Astrocyte of the spinal cord (primary cell): Measurements from ENCODE around the gene C3.

ENCODE experiments used
- DNase-seq: peaks from one replicate; pipeline ENCODE4 v3.0.0; 2011; ENCODE audit warnings: low read depth, low spot score
- H3K4me3 ChIP-seq: 2 replicates; pipeline ENCODE4 v1.5.1; 2011; ENCODE audit warnings: low read depth, mild to moderate bottlenecking, low read length, moderate library complexity
- in situ Hi-C: cut with HindIII; loops from 2 replicates; pipeline ENCODE4 v1.10.0; 2017; ENCODE audit warnings: low sequenced_read_pairs
- TF ChIP-seq, protein P1 (sequence below): IDR thresholded peaks from 2 replicates; pipeline ENCODE4 v1.5.1; 2012; ENCODE audit warnings: low read depth, mild to moderate bottlenecking, low read length, inconsistent platforms

Gene C3

DNA sequence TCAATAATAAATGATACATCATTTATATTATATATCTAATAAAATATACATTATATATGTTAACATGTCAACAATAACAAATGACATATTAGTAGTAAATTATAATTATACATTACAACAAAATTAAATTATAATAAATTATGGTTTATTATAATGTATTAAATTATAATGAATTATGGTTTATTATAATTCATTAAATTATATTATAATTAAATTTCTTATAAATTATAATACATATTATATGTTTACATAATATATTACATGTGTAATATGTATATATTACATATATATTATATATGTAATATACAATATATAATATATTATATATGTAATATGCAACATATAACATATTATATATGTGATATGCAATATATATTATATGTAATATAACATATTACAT, 20.5 kb downstream of the C3 start:
- DNase-seq, result no peak
- H3K4me3 ChIP-seq, result no peak overlapping the region
- TF ChIP-seq, protein P1, sequence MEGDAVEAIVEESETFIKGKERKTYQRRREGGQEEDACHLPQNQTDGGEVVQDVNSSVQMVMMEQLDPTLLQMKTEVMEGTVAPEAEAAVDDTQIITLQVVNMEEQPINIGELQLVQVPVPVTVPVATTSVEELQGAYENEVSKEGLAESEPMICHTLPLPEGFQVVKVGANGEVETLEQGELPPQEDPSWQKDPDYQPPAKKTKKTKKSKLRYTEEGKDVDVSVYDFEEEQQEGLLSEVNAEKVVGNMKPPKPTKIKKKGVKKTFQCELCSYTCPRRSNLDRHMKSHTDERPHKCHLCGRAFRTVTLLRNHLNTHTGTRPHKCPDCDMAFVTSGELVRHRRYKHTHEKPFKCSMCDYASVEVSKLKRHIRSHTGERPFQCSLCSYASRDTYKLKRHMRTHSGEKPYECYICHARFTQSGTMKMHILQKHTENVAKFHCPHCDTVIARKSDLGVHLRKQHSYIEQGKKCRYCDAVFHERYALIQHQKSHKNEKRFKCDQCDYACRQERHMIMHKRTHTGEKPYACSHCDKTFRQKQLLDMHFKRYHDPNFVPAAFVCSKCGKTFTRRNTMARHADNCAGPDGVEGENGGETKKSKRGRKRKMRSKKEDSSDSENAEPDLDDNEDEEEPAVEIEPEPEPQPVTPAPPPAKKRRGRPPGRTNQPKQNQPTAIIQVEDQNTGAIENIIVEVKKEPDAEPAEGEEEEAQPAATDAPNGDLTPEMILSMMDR, result no peak
- in situ Hi-C loops, result no loop called here

DNA sequence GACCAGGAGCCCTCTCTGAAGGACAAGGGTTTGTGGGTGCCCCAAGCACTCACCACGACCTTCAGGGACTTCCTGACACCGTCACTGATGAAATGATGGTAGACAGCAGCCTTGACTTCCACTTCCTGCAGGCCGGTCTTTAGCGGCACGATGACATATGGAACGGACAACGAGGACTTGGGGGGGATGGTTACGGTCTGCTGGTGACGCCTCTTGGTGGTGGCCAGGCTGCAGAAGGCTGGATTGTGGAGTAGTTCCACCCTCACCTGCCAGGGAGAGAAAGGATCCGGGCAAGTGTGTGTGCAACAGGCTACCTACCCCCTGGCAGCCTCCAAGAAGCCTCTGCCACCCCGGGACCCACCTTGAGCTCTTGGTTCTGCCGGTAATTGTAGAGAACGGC, 23.2 kb downstream of the C3 start:
- H3K4me3 ChIP-seq, result no peak overlapping the region
- in situ Hi-C loops, result no loop called here
- no peak for DNase-seq
- TF ChIP-seq, protein P1, result no peak

DNA sequence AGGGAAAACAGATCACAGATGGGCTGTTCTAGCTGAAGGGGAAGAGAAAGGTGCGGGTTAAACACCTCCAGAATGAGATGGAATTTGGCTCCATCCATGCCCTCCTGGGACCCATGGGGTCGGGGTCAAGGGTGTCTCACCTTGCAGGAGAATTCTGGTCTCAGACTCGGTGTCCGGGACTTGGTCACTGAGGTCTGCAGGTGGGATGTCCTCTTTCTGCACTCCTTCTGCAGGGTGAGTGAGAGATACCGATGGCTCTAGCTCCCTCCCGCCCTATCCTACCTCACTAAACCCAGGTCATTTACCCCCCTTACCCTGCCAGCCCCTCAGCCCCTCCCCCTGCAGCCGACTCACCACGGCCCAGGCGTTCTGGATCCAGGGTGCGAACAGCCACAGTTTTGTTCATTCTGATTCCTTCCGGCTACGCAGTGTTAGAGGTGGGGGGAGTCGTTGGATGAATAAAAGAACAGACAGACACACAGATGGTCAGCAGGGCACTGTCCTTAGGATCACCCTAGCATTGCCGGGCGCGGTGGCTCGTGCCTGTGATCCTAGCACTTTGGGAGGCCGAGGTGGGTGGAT, 24.1 kb downstream of the C3 start:
- in situ Hi-C loops, result no loop called here
- no peak for DNase-seq
- TF ChIP-seq, protein P1, result no peak
- H3K4me3 ChIP-seq, result no peak overlapping the region

DNA sequence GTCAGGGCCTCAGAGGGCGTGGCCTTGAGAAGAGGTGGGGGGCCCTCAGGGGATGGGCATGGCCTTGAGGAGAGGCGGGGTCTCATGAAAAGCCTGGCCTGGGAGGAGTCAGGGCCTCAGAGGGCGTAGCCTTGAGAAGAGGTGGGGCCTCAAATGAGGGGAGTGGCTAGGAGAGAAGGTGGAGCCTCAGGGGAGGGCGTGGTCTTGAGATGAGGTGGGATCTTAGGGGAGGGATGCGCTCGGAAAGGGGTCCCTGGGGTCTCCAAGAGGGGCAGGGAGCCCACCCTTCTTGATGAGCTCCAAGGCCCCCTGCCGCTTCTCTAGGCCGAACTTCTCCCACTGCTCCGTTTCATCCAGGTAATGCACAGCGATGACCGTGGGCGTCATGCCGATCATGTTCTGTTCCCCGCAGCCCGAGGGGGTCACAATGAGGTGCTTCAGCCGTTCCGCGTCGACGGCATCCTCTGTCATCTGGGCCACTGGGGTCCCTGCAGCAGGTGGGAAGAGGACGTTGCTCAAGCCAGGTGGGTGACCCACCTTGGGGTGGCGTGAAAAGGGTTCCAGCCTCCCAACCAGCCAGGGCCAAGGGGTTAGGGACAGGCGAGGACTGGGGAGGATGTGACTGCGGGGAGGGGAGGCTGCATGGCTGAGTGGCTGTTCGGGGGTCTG, 26.2 kb downstream of the C3 start:
- H3K4me3 ChIP-seq, result no peak overlapping the region
- in situ Hi-C loops, result no loop called here
- TF ChIP-seq, protein P1, result no peak
- no peak for DNase-seq

DNA sequence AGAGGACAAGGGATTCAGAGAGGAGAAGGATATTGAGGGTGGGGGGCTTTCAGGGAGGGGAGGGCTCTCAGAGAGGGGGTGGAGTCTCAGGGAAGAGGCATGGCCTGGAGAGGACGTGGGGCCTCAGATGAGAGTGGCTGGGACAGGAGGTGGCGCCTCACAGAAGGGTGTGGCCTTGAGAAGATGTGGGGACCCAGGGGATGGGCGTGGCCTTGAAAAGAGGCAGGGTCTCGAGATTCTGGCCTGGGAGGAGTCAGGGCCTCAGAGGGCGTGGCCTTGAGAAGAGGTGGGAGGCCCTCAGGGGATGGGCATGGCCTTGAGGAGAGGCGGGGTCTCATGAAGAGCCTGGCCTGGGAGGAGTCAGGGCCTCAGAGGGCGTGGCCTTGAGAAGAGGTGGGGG, 26.8 kb downstream of the C3 start:
- in situ Hi-C loops, result no loop called here
- TF ChIP-seq, protein P1, result no peak
- H3K4me3 ChIP-seq, result no peak overlapping the region
- DNase-seq, result no peak

DNA sequence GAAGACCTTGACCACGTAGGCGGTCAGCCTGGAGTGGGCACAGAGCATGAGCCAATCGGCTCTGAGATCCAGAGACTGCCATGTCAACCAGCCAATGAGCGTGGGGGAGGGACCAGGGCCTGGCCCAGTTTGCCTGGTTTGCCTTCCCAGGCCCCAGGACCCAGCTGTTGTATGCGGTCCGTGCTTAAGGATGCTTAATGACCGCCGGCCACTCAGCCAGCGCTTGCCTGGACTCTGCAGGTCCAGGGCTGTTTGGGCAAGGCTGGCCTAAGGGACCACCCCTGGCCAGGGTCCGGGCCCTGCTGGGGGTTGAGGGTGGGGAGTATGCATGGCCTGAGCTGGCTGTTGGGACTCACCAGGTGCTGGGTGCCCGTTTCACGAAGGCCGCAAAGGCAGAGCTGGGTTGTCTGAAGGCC, 27.4 kb downstream of the C3 start:
- no peak for DNase-seq
- in situ Hi-C loops, result no loop called here
- H3K4me3 ChIP-seq, result no peak overlapping the region
- TF ChIP-seq, protein P1, result no peak

DNA sequence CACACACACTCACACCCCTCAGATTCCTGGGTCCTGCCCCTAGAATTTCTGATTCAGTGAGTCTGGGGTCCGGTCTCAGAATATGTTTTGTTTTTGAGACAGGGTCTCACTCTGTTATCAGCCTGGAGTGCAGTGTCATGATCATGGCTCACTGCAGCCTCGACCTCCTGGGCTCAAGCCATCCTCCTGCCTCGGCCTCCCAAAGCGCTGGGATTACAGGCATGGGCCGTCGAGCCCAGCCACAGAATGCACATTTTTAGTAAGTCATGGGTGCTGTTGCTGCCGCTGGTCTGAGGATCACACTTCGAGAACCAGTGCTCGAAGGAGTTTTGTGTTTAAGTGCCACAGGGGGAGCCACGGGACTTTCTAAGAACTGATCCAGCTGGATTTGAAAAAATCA, 28.4 kb downstream of the C3 start:
- TF ChIP-seq, protein P1, result no peak
- in situ Hi-C loops, result no loop called here
- no peak for DNase-seq
- no peak overlapping the region for H3K4me3 ChIP-seq
